Fibroblast of skin of right quadriceps (primary cell): ENCODE results near the gene SYNJ2.

Experiments used
- DNase-seq: peaks from one replicate; pipeline ENCODE4 v3.0.0-alpha.2; 2013

SYNJ2 gene

GRCh38 chr6:157999168-158000051 is 17.7 kb downstream of the SYNJ2 start:
- no peak for DNase-seq

GRCh38 chr6:158000530-158001307 is 19.1 kb downstream of the SYNJ2 start:
- DNase-seq = no peak

GRCh38 chr6:158002249-158002950 is 20.7 kb downstream of the SYNJ2 start:
- DNase-seq = no peak

GRCh38 chr6:158002951-158003853 is 21.5 kb downstream of the SYNJ2 start:
- DNase-seq = peak; percentile 70

- no peak for DNase-seq
These were observed 22.4 kb downstream of the SYNJ2 start for GRCh38 chr6:158003910-158004700.

- DNase-seq = no peak
These were observed 23.0 kb downstream of the SYNJ2 start for GRCh38 chr6:158004701-158005095.

- DNase-seq = no peak
These were observed 24.0 kb downstream of the SYNJ2 start for GRCh38 chr6:158005626-158006180.

GRCh38 chr6:158006331-158006730 is 24.7 kb downstream of the SYNJ2 start:
- no peak for DNase-seq

- no peak for DNase-seq
These were observed 25.3 kb downstream of the SYNJ2 start for GRCh38 chr6:158006821-158007570.

- DNase-seq = no peak
These were observed 27.1 kb downstream of the SYNJ2 start for GRCh38 chr6:158008864-158009113.

GRCh38 chr6:158009114-158009891 is 27.6 kb downstream of the SYNJ2 start:
- DNase-seq = peak; percentile 89

GRCh38 chr6:158009935-158010585 is 28.4 kb downstream of the SYNJ2 start:
- DNase-seq = no peak

GRCh38 chr6:158010591-158011477 is 29.2 kb downstream of the SYNJ2 start:
- DNase-seq = no peak

GRCh38 chr6:158011478-158011920 is 29.8 kb downstream of the SYNJ2 start:
- no peak for DNase-seq

- no peak for DNase-seq
These were observed 30.4 kb downstream of the SYNJ2 start for GRCh38 chr6:158011980-158012566.

- no peak for DNase-seq
These were observed 32.3 kb downstream of the SYNJ2 start for GRCh38 chr6:158013904-158014504.

GRCh38 chr6:158014505-158015187 is 33.0 kb downstream of the SYNJ2 start:
- no peak for DNase-seq
